Liver (tissue), 9 donors: Measurements from ENCODE around the gene MRM1. TPM values are rescaled to one million over a fixed set of nuclear protein-coding genes. Genes with fewer than 3 reads are reported as not detected.

Source experiments
- DNase-seq: peaks from one replicate; pipeline ENCODE4 v3.0.0-alpha.2; 2017; ENCODE audit warnings: low spot score
- H3K27ac ChIP-seq, 2 donors: one replicate each; pipeline ENCODE4 v1.7.0; 2013; ENCODE audit warnings: inconsistent platforms in 2 of 2, low read length in 2 of 2, control low read depth in 1 of 2, low read depth in 1 of 2, mild to moderate bottlenecking in 1 of 2
- H3K27me3 ChIP-seq, 4 donors: one replicate each; pipeline versions ENCODE4 v1.6.1 to v1.7.0; 2013; ENCODE audit warnings: low read length in 3 of 4, inconsistent platforms in 1 of 4, mild to moderate bottlenecking in 1 of 4, moderate library complexity in 1 of 4; ENCODE audit not compliant: control insufficient read depth in 4 of 4, insufficient read depth in 4 of 4
- H3K36me3 ChIP-seq, 4 donors: one replicate each; pipeline versions ENCODE4 v1.6.1 to v1.7.0; 2013; ENCODE audit warnings: low read length in 3 of 4, mild to moderate bottlenecking in 3 of 4, low read depth in 1 of 4, moderate library complexity in 1 of 4; ENCODE audit not compliant: control insufficient read depth in 4 of 4, insufficient read depth in 3 of 4
- H3K4me1 ChIP-seq, 4 donors: one replicate each; pipeline versions ENCODE4 v1.6.1 to v1.7.0; 2013; ENCODE audit warnings: low read length in 3 of 4, mild to moderate bottlenecking in 3 of 4, moderate library complexity in 1 of 4; ENCODE audit not compliant: control insufficient read depth in 4 of 4, insufficient read depth in 4 of 4
- H3K4me3 ChIP-seq, 3 donors: one replicate each; pipeline versions ENCODE4 v1.6.1 to v1.7.0; 2013; ENCODE audit warnings: low read length in 3 of 3, control low read depth in 1 of 3, low read depth in 1 of 3, mild to moderate bottlenecking in 1 of 3
- H3K9ac ChIP-seq, 2 donors: one replicate each; pipeline ENCODE4 v1.7.0; 2013; ENCODE audit warnings: low read length in 2 of 2, mild to moderate bottlenecking in 2 of 2, moderate library complexity in 2 of 2, control low read depth in 1 of 2, low read depth in 1 of 2
- H3K9me3 ChIP-seq, 4 donors: one replicate each; pipeline versions ENCODE4 v1.6.1 to v1.7.0; 2013; ENCODE audit warnings: low read length in 3 of 4; ENCODE audit not compliant: control insufficient read depth in 4 of 4
- CTCF ChIP-seq: fragments of 150-350 bp; IDR thresholded peaks from 2 replicates; pipeline ENCODE4 v1.5.1; 2017; ENCODE audit warnings: improper control_type of control experiment, low read depth, low read length; ENCODE audit not compliant: missing input control
- FOXA1 ChIP-seq: IDR thresholded peaks from 2 replicates; pipeline ENCODE4 v1.6.1; 2016; ENCODE audit warnings: antibody characterized with exemption
- HNF4G ChIP-seq: IDR thresholded peaks from 2 replicates; pipeline ENCODE4 v1.6.1; 2016; ENCODE audit warnings: antibody characterized with exemption
- JUND ChIP-seq, 2 donors: IDR thresholded peaks; 2 replicates each; pipeline ENCODE4 v1.6.1; 2016; ENCODE audit warnings: antibody characterized with exemption in 2 of 2
- NR2F2 ChIP-seq: IDR thresholded peaks from 2 replicates; pipeline ENCODE4 v1.6.1; 2016; ENCODE audit warnings: antibody characterized with exemption
- RAD21 ChIP-seq, 2 donors: IDR thresholded peaks; 2 replicates each; pipeline ENCODE4 v1.6.1; 2016; ENCODE audit warnings: antibody characterized with exemption in 2 of 2, mild to moderate bottlenecking in 2 of 2
- RXRA ChIP-seq, 2 donors: IDR thresholded peaks; 2 replicates each; pipeline ENCODE4 v1.6.1; 2017 to 2018; ENCODE audit warnings: antibody characterized with exemption in 2 of 2, mild to moderate bottlenecking in 1 of 2
- SP1 ChIP-seq: IDR thresholded peaks from 2 replicates; pipeline ENCODE4 v1.6.1; 2018; ENCODE audit warnings: antibody characterized with exemption, mild to moderate bottlenecking
- TAF1 ChIP-seq: conservative IDR thresholded peaks from 2 replicates; pipeline ENCODE4 v1.6.1; 2016; ENCODE audit warnings: antibody characterized with exemption, mild to moderate bottlenecking
- YY1 ChIP-seq: IDR thresholded peaks from 2 replicates; pipeline ENCODE4 v1.6.1; 2016; ENCODE audit warnings: antibody characterized with exemption, mild to moderate bottlenecking
- WGBS: extraction: QIAGEN DNeasy Blood & Tissue Kit; methylation state at CpG from one replicate; pipeline ENCODE4 v1.1.7; 2013; 5-methylcytosine and 5-hydroxymethylcytosine counted together
- polyA plus RNA-seq, 2 donors: library from polyadenylated mRNA; stranded (reverse) in 1 of 2; unstranded in 1 of 2; fragments of 200-250 nt in 1 of 2; fragments of >200 nt in 1 of 2; fragmentation: Nextera tagmentation in 1 of 2; extraction: Ambion mirVana in 1 of 2; gene quantifications; one replicate each; pipeline versions ENCODE4 v1.2.1 to v1.2.3, GENCODE V29; 2013 to 2015
- total RNA-seq, 2 donors: library from RNA; depleted of rRNA; stranded (reverse); fragments of >200 nt; gene quantifications; one replicate each; pipeline ENCODE4 v1.2.3, GENCODE V29; 2014
- TF ChIP-seq, protein P1 (sequence below): IDR thresholded peaks from 2 replicates; pipeline ENCODE4 v1.6.1; 2016; ENCODE audit warnings: antibody characterized with exemption
- TF ChIP-seq, protein P2 (sequence below): IDR thresholded peaks from 2 replicates; pipeline ENCODE4 v1.6.1; 2016; ENCODE audit warnings: antibody characterized with exemption, mild to moderate bottlenecking
- TF ChIP-seq, protein P3 (sequence below): IDR thresholded peaks from 2 replicates; pipeline ENCODE4 v1.6.1; 2016; ENCODE audit warnings: antibody characterized with exemption
- donor health status: healthy.
- donor health status: healthy.
- donor health status: healthy.
- donor health status: healthy.
- donor health status: healthy.

MRM1 gene
- total and polyA plus RNA-seq, 4 donors = 3.2 to 5.9 (median 5.2) TPM

- Histone ChIP-seq H3K27ac (no peak overlapping the region), H3K9me3 (no peaks in the 10 kb centered on the region), H3K9ac (no peak overlapping the region), H3K36me3 (no peaks in the 10 kb centered on the region), H3K4me3 (no peak overlapping the region), H3K4me1 (peaks cover 5 to 21% (median 15%) of the 10 kb centered on the region in 4 donors), H3K27me3 (no peaks in the 10 kb centered on the region)
- DNase-seq = no peak
- TF ChIP-seq RXRA (IDR thresholded peaks at IDR 0.05) (no peak), HNF4G (no peak), RAD21 (IDR thresholded peaks at IDR 0.05) (no peak), SP1 (no peak), FOXA1 (no peak), CTCF (no peak), TAF1 (no peak)
- TF ChIP-seq, protein P1, sequence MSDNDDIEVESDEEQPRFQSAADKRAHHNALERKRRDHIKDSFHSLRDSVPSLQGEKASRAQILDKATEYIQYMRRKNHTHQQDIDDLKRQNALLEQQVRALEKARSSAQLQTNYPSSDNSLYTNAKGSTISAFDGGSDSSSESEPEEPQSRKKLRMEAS = no peak
- TF ChIP-seq, protein P2, sequence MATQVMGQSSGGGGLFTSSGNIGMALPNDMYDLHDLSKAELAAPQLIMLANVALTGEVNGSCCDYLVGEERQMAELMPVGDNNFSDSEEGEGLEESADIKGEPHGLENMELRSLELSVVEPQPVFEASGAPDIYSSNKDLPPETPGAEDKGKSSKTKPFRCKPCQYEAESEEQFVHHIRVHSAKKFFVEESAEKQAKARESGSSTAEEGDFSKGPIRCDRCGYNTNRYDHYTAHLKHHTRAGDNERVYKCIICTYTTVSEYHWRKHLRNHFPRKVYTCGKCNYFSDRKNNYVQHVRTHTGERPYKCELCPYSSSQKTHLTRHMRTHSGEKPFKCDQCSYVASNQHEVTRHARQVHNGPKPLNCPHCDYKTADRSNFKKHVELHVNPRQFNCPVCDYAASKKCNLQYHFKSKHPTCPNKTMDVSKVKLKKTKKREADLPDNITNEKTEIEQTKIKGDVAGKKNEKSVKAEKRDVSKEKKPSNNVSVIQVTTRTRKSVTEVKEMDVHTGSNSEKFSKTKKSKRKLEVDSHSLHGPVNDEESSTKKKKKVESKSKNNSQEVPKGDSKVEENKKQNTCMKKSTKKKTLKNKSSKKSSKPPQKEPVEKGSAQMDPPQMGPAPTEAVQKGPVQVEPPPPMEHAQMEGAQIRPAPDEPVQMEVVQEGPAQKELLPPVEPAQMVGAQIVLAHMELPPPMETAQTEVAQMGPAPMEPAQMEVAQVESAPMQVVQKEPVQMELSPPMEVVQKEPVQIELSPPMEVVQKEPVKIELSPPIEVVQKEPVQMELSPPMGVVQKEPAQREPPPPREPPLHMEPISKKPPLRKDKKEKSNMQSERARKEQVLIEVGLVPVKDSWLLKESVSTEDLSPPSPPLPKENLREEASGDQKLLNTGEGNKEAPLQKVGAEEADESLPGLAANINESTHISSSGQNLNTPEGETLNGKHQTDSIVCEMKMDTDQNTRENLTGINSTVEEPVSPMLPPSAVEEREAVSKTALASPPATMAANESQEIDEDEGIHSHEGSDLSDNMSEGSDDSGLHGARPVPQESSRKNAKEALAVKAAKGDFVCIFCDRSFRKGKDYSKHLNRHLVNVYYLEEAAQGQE = no peak
- TF ChIP-seq, protein P3, sequence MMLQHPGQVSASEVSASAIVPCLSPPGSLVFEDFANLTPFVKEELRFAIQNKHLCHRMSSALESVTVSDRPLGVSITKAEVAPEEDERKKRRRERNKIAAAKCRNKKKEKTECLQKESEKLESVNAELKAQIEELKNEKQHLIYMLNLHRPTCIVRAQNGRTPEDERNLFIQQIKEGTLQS = no peak
- WGBS = 95% methylated on average over 11 of the region's 11 CpGs
These were observed 1.7 kb upstream of the MRM1 start for GRCh38 chr17:36599546-36600250.

DNA sequence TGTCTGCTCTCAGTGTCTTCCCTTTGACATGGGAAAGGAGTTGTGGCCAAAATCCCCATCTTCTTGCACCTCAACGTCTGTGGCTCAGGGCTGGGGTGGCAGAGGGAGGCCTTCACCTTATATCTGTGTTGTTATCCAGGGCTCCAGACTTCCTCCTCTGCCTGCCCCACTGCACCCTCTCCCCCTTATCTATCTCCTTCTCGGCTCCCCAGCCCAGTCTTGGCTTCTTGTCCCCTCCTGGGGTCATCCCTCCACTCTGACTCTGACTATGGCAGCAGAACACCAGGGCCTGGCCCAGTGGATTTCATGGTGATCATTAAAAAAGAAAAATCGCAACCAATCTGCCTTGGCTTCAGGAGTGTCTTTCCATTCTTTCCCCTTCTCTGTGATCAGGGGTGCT, 918 bp upstream of the MRM1 start:
- H3K4me3 ChIP-seq = no peak overlapping the region
- H3K27me3 ChIP-seq = no peaks in the 10 kb centered on the region
- DNase-seq = no peak
- no peaks in the 10 kb centered on the region for H3K9me3 ChIP-seq
- H3K27ac ChIP-seq = peak overlapping the region in 1 of 2 donors; percentile 77
- 75% methylated on average over 3 of the region's 3 CpGs for WGBS
- peaks cover 5 to 21% (median 15%) of the 10 kb centered on the region in 4 donors for H3K4me1 ChIP-seq
- no peaks in the 10 kb centered on the region for H3K36me3 ChIP-seq
- TF ChIP-seq JUND (IDR thresholded peaks at IDR 0.05) (no peak), SP1 (no peak), RAD21 (IDR thresholded peaks at IDR 0.05) (no peak), FOXA1 (no peak), RXRA (IDR thresholded peaks at IDR 0.05) (no peak), CTCF (no peak), NR2F2 (no peak), YY1 (no peak), TAF1 (no peak)
- TF ChIP-seq, protein P3 = no peak
- no peak overlapping the region for H3K9ac ChIP-seq
